ENCODE data around the gene APOA5. TPM values are rescaled to one million over a fixed set of nuclear protein-coding genes. Genes with fewer than 3 reads are reported as not detected.

The APOA5 gene
- total and polyA plus RNA-seq, 2 of the 8 experiments (the other 6 are each of a cell fraction or from before 2014, with no cell fraction given) = 0.08 to 0.15 TPM

- TF ChIP-seq CHD7 (IDR thresholded peaks at IDR 0.05; ENCODE audit: insufficient replicate concordance, low read length) (no peak), SP4 (IDR thresholded peaks at IDR 0.05; ENCODE audit: low read length) (no peak), E2F6 (IDR thresholded peaks at IDR 0.05) (no peak)
Observed at GRCh38 chr11:116822575-116822974, 30.9 kb upstream of the APOA5 start (continued).

Data from H1 (cell line).